HUES6 (cell line): ENCODE results near the gene KREMEN1.
A peak's percentile ranks its signal among the peaks of the same experiment; 100 is the strongest.

Experiments
- H3K27ac ChIP-seq: 2 replicates; pipeline ENCODE4 v1.7.0; 2013; ENCODE audit warnings: low read depth, mild to moderate bottlenecking, low read length, inconsistent platforms
- H3K27me3 ChIP-seq: 2 replicates; pipeline ENCODE4 v1.6.1; 2013; ENCODE audit warnings: low read length; ENCODE audit not compliant: control insufficient read depth, insufficient read depth
- H3K36me3 ChIP-seq: 2 replicates; pipeline ENCODE4 v1.6.1; 2013; ENCODE audit warnings: low read length; ENCODE audit not compliant: control insufficient read depth, insufficient read depth
- H3K4me1 ChIP-seq: 2 replicates; pipeline ENCODE4 v1.6.1; 2013; ENCODE audit warnings: low read length; ENCODE audit not compliant: control insufficient read depth, insufficient read depth
- H3K4me3 ChIP-seq: 2 replicates; pipeline ENCODE4 v1.5.1; 2013; ENCODE audit warnings: low read depth, low read length
- H3K9ac ChIP-seq: one replicate; pipeline ENCODE4 v1.6.1; 2013; ENCODE audit warnings: mild to moderate bottlenecking, low read length
- H3K9me3 ChIP-seq: 2 replicates; pipeline ENCODE4 v1.6.1; 2013; ENCODE audit warnings: low read depth, low read length; ENCODE audit not compliant: control insufficient read depth, insufficient read depth

KREMEN1 gene

GRCh38 chr22:29146771-29147170, 73.9 kb downstream of the KREMEN1 start:
- no peak overlapping the region for H3K4me3 ChIP-seq
- H3K36me3 ChIP-seq, result no peaks in the 10 kb centered on the region
- no peak overlapping the region for H3K27ac ChIP-seq
- no peaks in the 10 kb centered on the region for H3K27me3 ChIP-seq
- no peaks in the 10 kb centered on the region for H3K9me3 ChIP-seq
- peaks cover 30% of the 10 kb centered on the region for H3K4me1 ChIP-seq
- H3K9ac ChIP-seq, result no peak overlapping the region

GRCh38 chr22:29147331-29147899, 74.6 kb downstream of the KREMEN1 start:
- no peaks in the 10 kb centered on the region for H3K36me3 ChIP-seq

GRCh38 chr22:29148036-29148435, 75.2 kb downstream of the KREMEN1 start:
- Histone ChIP-seq H3K9ac (no peak overlapping the region), H3K9me3 (no peaks in the 10 kb centered on the region), H3K36me3 (no peaks in the 10 kb centered on the region), H3K27me3 (no peaks in the 10 kb centered on the region), H3K4me1 (peaks cover 36% of the 10 kb centered on the region), H3K4me3 (no peak overlapping the region), H3K27ac (no peak overlapping the region)

More at GRCh38 chr22:29147331-29147899, 74.6 kb downstream of the KREMEN1 start:
- Histone ChIP-seq H3K9ac (no peak overlapping the region), H3K27me3 (no peaks in the 10 kb centered on the region), H3K27ac (no peak overlapping the region), H3K4me1 (peaks cover 30% of the 10 kb centered on the region; the same call in 1 of the 2 replicates), H3K9me3 (no peaks in the 10 kb centered on the region), H3K4me3 (no peak overlapping the region)

- Histone ChIP-seq H3K36me3 (no peaks in the 10 kb centered on the region), H3K9ac (no peak overlapping the region), H3K9me3 (no peaks in the 10 kb centered on the region), H3K27me3 (no peaks in the 10 kb centered on the region), H3K4me3 (no peak overlapping the region), H3K27ac (no peak overlapping the region), H3K4me1 (peaks cover 39% of the 10 kb centered on the region)
Measured at GRCh38 chr22:29148826-29149225, 76.0 kb downstream of the KREMEN1 start.

GRCh38 chr22:29149841-29150555, 77.2 kb downstream of the KREMEN1 start:
- Histone ChIP-seq H3K27me3 (no peaks in the 10 kb centered on the region), H3K4me3 (no peak overlapping the region), H3K4me1 (peaks cover 45% of the 10 kb centered on the region), H3K9me3 (no peaks in the 10 kb centered on the region), H3K9ac (no peak overlapping the region), H3K36me3 (no peaks in the 10 kb centered on the region), H3K27ac (no peak overlapping the region)

- H3K27me3 ChIP-seq, result no peaks in the 10 kb centered on the region
- H3K4me3 ChIP-seq, result no peak overlapping the region
- H3K27ac ChIP-seq, result no peak overlapping the region
- H3K36me3 ChIP-seq, result no peaks in the 10 kb centered on the region
- H3K9me3 ChIP-seq, result no peaks in the 10 kb centered on the region
- no peak overlapping the region for H3K9ac ChIP-seq
- H3K4me1 ChIP-seq, result peaks cover 38% of the 10 kb centered on the region
Measured at GRCh38 chr22:29150701-29151100, 77.9 kb downstream of the KREMEN1 start.

GRCh38 chr22:29151316-29151715, 78.5 kb downstream of the KREMEN1 start:
- Histone ChIP-seq H3K4me1 (peaks cover 35% of the 10 kb centered on the region), H3K9me3 (no peaks in the 10 kb centered on the region), H3K27ac (no peak overlapping the region), H3K27me3 (no peaks in the 10 kb centered on the region), H3K36me3 (no peaks in the 10 kb centered on the region), H3K9ac (no peak overlapping the region), H3K4me3 (no peak overlapping the region)

GRCh38 chr22:29152045-29152953, 79.5 kb downstream of the KREMEN1 start:
- Histone ChIP-seq H3K27ac (no peak overlapping the region; the same call in 1 of the 2 replicates), H3K4me3 (no peak overlapping the region), H3K4me1 (peaks cover 36% of the 10 kb centered on the region), H3K36me3 (no peaks in the 10 kb centered on the region), H3K27me3 (no peaks in the 10 kb centered on the region), H3K9me3 (no peaks in the 10 kb centered on the region), H3K9ac (peak overlapping the region; percentile 33)

GRCh38 chr22:29152954-29153719, 80.3 kb downstream of the KREMEN1 start:
- Histone ChIP-seq H3K27me3 (no peaks in the 10 kb centered on the region), H3K4me1 (peaks cover 36% of the 10 kb centered on the region), H3K9ac (peak overlapping the region; percentile 33), H3K36me3 (no peaks in the 10 kb centered on the region), H3K4me3 (no peak overlapping the region), H3K27ac (no peak overlapping the region; the same call in 1 of the 2 replicates), H3K9me3 (no peaks in the 10 kb centered on the region)

GRCh38 chr22:29154364-29155048, 81.7 kb downstream of the KREMEN1 start:
- H3K27ac ChIP-seq, result no peak overlapping the region
- H3K4me3 ChIP-seq, result no peak overlapping the region

More at GRCh38 chr22:29154364-29155048, 81.7 kb downstream of the KREMEN1 start:
- H3K9me3 ChIP-seq, result no peaks in the 10 kb centered on the region
- H3K27me3 ChIP-seq, result no peaks in the 10 kb centered on the region
- H3K4me1 ChIP-seq, result peaks cover 36% of the 10 kb centered on the region
- H3K36me3 ChIP-seq, result no peaks in the 10 kb centered on the region
- no peak overlapping the region for H3K9ac ChIP-seq
